Measurements from ENCODE around the gene SUZ12.
"Not testable (repeated sequence)": the region's sequence is repeated elsewhere in the genome, so short reads cannot be mapped to it uniquely, and the experiment has no call there.

The SUZ12 gene

DNA sequence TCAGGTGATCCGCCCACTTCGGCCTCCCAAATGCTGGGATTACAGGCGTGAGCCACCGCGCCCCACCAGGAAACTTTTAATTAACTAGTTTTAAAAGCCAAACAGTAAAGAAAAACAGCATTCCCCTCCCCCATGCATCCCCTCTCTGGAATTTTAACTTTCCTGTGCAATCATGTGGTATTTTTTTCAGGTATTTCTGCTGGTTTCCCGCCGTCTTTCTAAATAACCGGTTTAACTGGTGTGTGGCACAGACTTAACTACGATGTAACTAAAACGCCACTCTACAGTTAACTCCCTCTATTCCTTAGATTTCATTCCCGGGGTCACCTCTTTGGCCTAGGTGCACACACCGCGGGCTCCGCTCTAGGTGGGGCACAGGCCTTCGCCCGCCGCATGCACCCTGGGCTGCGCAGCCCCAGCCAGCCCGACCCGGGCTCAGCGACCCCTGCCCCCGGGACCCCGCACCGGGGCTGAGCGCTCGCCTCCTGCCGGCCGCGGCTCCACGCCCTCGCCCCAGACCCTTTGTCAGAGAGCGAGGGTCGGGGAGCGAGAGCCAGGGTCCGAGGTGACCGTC is 20.2 kb upstream of the SUZ12 start:
- Histone ChIP-seq H3K27ac (ENCODE audit: insufficient read depth, low read length, poor library complexity, severe bottlenecking) (no peak overlapping the region), H3K4me3 (ENCODE audit: insufficient read depth, low read depth, low read length, poor library complexity, severe bottlenecking) (no peak overlapping the region), H3K36me3 (ENCODE audit: control insufficient read depth, insufficient read depth, low read length) (no peaks in the 10 kb centered on the region), H3K9me3 (ENCODE audit: control insufficient read depth, low read length) (no peaks in the 10 kb centered on the region), H3K27me3 (replicated peaks; ENCODE audit: control insufficient read depth, insufficient read depth, low read length, poor library complexity, severe bottlenecking) (peaks cover 14% of the 10 kb centered on the region), H3K4me1 (ENCODE audit: control insufficient read depth, insufficient read depth, low read length, poor library complexity, severe bottlenecking) (no peaks in the 10 kb centered on the region)
- no peak for DNase-seq

- Histone ChIP-seq H3K36me3 (ENCODE audit: control insufficient read depth, insufficient read depth, low read length) (no peaks in the 10 kb centered on the region), H3K4me1 (ENCODE audit: control insufficient read depth, insufficient read depth, low read length, poor library complexity, severe bottlenecking) (no peaks in the 10 kb centered on the region), H3K4me3 (ENCODE audit: insufficient read depth, low read depth, low read length, poor library complexity, severe bottlenecking) (no peak overlapping the region), H3K9me3 (ENCODE audit: control insufficient read depth, low read length) (no peaks in the 10 kb centered on the region), H3K27ac (ENCODE audit: insufficient read depth, low read length, poor library complexity, severe bottlenecking) (no peak overlapping the region), H3K27me3 (replicated peaks; ENCODE audit: control insufficient read depth, insufficient read depth, low read length, poor library complexity, severe bottlenecking) (peaks cover 14% of the 10 kb centered on the region)
- no peak for DNase-seq
Measured at GRCh38 chr17:31917065-31917529, 19.7 kb upstream of the SUZ12 start.

DNA sequence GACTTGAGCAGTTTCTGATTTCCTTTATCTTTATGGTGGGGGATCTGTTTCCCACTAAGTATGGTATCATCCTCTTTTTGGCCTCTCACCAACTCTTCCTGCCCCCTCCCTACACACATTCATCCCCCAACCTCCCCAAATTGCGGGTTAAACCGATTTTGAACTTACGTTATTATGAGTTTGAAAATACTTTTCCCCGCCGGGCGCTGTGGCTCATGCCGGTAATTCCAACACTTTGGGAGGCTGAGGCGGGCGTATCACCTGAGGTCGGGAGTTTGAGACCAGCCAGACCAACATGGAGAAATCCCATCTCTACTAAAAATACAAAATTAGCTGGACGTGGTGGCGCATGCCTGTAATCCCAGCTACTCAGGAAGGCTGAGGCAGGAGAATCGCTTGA is 19.1 kb upstream of the SUZ12 start:
- peaks cover 14% of the 10 kb centered on the region for H3K27me3 ChIP-seq (replicated peaks; ENCODE audit: control insufficient read depth, insufficient read depth, low read length, poor library complexity, severe bottlenecking)
- H3K27ac ChIP-seq (ENCODE audit: insufficient read depth, low read length, poor library complexity, severe bottlenecking); H3K4me1 ChIP-seq (ENCODE audit: control insufficient read depth, insufficient read depth, low read length, poor library complexity, severe bottlenecking); H3K36me3 ChIP-seq (ENCODE audit: control insufficient read depth, insufficient read depth, low read length); H3K4me3 ChIP-seq (ENCODE audit: insufficient read depth, low read depth, low read length, poor library complexity, severe bottlenecking); DNase-seq; H3K9me3 ChIP-seq (ENCODE audit: control insufficient read depth, low read length): not testable (repeated sequence)

DNA sequence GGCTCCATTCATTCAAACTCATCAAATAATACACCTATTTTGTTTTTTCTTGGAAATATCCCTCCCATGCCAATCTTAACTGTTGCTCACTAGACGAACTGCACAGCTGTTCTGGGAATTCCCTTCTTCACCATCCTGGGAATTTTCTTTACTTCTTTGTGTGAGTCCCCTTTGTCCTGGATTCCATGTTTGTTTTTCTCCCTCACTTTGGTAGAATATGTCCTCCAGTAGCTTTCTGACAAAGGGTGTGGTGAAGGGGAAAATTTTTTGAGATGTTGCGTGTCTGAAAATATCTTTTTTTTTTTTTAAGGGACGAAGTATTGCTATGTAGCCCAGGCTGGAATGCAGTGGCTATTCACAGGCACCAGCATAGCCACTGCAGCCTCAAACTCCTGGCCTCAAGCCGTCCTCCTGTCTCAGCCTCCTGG is 18.1 kb upstream of the SUZ12 start:
- Histone ChIP-seq H3K27me3 (replicated peaks; ENCODE audit: control insufficient read depth, insufficient read depth, low read length, poor library complexity, severe bottlenecking) (peaks cover 14% of the 10 kb centered on the region), H3K36me3 (ENCODE audit: control insufficient read depth, insufficient read depth, low read length) (no peaks in the 10 kb centered on the region), H3K9me3 (ENCODE audit: control insufficient read depth, low read length) (no peaks in the 10 kb centered on the region), H3K4me1 (ENCODE audit: control insufficient read depth, insufficient read depth, low read length, poor library complexity, severe bottlenecking) (no peaks in the 10 kb centered on the region), H3K4me3 (ENCODE audit: insufficient read depth, low read depth, low read length, poor library complexity, severe bottlenecking) (no peak overlapping the region), H3K27ac (ENCODE audit: insufficient read depth, low read length, poor library complexity, severe bottlenecking) (no peak overlapping the region)
- no peak for DNase-seq

DNA sequence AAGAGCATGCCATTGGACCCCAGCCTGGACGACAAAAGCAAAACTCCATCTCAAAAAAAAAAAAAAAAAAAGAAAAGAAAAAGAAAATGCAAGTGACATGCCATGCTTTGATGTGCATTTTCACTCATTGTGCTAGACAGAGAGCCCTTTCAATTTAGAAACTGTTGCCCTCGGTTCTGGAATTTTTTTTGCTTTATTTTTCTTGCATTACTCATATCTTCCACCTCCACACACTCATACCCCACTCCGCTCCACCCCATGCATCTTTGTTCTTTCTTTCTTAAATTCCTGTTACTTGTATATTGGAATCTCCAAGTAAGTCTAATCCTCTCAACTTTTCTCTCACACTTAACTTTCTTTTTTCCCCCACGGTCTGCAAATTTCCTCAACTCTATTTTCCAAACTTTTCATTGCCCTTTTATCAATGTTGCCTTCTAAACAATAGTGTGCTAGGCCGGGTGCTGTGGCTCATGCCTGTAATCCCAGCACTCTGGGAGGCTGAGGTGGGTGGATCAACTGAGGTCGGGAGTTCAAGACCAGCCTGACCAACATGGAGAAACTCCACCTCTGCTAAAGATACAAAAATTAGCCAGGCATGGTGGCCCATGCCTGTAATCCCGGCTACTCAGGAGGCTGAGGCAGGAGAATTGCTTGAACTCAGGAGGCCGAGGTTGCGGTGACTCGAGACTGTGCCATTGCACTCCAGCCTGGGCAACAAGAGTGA is 16.8 kb upstream of the SUZ12 start:
- peaks cover 14% of the 10 kb centered on the region for H3K27me3 ChIP-seq (replicated peaks; ENCODE audit: control insufficient read depth, insufficient read depth, low read length, poor library complexity, severe bottlenecking)
- no peaks in the 10 kb centered on the region for H3K9me3 ChIP-seq (ENCODE audit: control insufficient read depth, low read length)
- H3K36me3 ChIP-seq (ENCODE audit: control insufficient read depth, insufficient read depth, low read length): no peaks in the 10 kb centered on the region
- H3K4me1 ChIP-seq (ENCODE audit: control insufficient read depth, insufficient read depth, low read length, poor library complexity, severe bottlenecking): no peaks in the 10 kb centered on the region
- H3K27ac ChIP-seq (ENCODE audit: insufficient read depth, low read length, poor library complexity, severe bottlenecking): no peak overlapping the region
- no peak for DNase-seq
- no peak overlapping the region for H3K4me3 ChIP-seq (ENCODE audit: insufficient read depth, low read depth, low read length, poor library complexity, severe bottlenecking)

- no peak overlapping the region for H3K4me3 ChIP-seq (ENCODE audit: insufficient read depth, low read depth, low read length, poor library complexity, severe bottlenecking)
- no peaks in the 10 kb centered on the region for H3K27me3 ChIP-seq (replicated peaks; ENCODE audit: control insufficient read depth, insufficient read depth, low read length, poor library complexity, severe bottlenecking)
- no peak overlapping the region for H3K27ac ChIP-seq (ENCODE audit: insufficient read depth, low read length, poor library complexity, severe bottlenecking)
- no peaks in the 10 kb centered on the region for H3K4me1 ChIP-seq (ENCODE audit: control insufficient read depth, insufficient read depth, low read length, poor library complexity, severe bottlenecking)
- no peaks in the 10 kb centered on the region for H3K9me3 ChIP-seq (ENCODE audit: control insufficient read depth, low read length)
- H3K36me3 ChIP-seq (ENCODE audit: control insufficient read depth, insufficient read depth, low read length): no peaks in the 10 kb centered on the region
- no peak for DNase-seq
Measured at GRCh38 chr17:31926100-31926729, 10.6 kb upstream of the SUZ12 start.

GRCh38 chr17:31931756-31932155 is 5.1 kb upstream of the SUZ12 start:
- Histone ChIP-seq H3K36me3 (ENCODE audit: control insufficient read depth, insufficient read depth, low read length) (no peaks in the 10 kb centered on the region), H3K4me3 (ENCODE audit: insufficient read depth, low read depth, low read length, poor library complexity, severe bottlenecking) (no peak overlapping the region)
- DNase-seq: no peak

GRCh38 chr17:31935512-31935911 is 1.3 kb upstream of the SUZ12 start:
- DNase-seq: no peak
- no peak overlapping the region for H3K27ac ChIP-seq (ENCODE audit: insufficient read depth, low read length, poor library complexity, severe bottlenecking)
- H3K4me1 ChIP-seq (ENCODE audit: control insufficient read depth, insufficient read depth, low read length, poor library complexity, severe bottlenecking): peaks cover 3% of the 10 kb centered on the region
- no peak overlapping the region for H3K4me3 ChIP-seq (ENCODE audit: insufficient read depth, low read depth, low read length, poor library complexity, severe bottlenecking)
- H3K27me3 ChIP-seq (replicated peaks; ENCODE audit: control insufficient read depth, insufficient read depth, low read length, poor library complexity, severe bottlenecking): no peaks in the 10 kb centered on the region
- no peaks in the 10 kb centered on the region for H3K36me3 ChIP-seq (ENCODE audit: control insufficient read depth, insufficient read depth, low read length)
- H3K9me3 ChIP-seq (ENCODE audit: control insufficient read depth, low read length): no peaks in the 10 kb centered on the region

More at GRCh38 chr17:31931756-31932155, 5.1 kb upstream of the SUZ12 start:
- Histone ChIP-seq H3K9me3 (ENCODE audit: control insufficient read depth, low read length) (no peaks in the 10 kb centered on the region), H3K4me1 (ENCODE audit: control insufficient read depth, insufficient read depth, low read length, poor library complexity, severe bottlenecking) (no peaks in the 10 kb centered on the region), H3K27ac (ENCODE audit: insufficient read depth, low read length, poor library complexity, severe bottlenecking) (no peak overlapping the region), H3K27me3 (replicated peaks; ENCODE audit: control insufficient read depth, insufficient read depth, low read length, poor library complexity, severe bottlenecking) (no peaks in the 10 kb centered on the region)

GRCh38 chr17:31937926-31938641 is 1.3 kb downstream of the SUZ12 start:
- DNase-seq; H3K4me1 ChIP-seq (ENCODE audit: control insufficient read depth, insufficient read depth, low read length, poor library complexity, severe bottlenecking); H3K36me3 ChIP-seq (ENCODE audit: control insufficient read depth, insufficient read depth, low read length); H3K27me3 ChIP-seq (replicated peaks; ENCODE audit: control insufficient read depth, insufficient read depth, low read length, poor library complexity, severe bottlenecking); H3K9me3 ChIP-seq (ENCODE audit: control insufficient read depth, low read length); H3K27ac ChIP-seq (ENCODE audit: insufficient read depth, low read length, poor library complexity, severe bottlenecking): not testable (repeated sequence)
- H3K4me3 ChIP-seq (ENCODE audit: insufficient read depth, low read depth, low read length, poor library complexity, severe bottlenecking): peak overlapping the region; percentile 22

GRCh38 chr17:31941916-31942315 is 5.1 kb downstream of the SUZ12 start:
- H3K36me3 ChIP-seq (ENCODE audit: control insufficient read depth, insufficient read depth, low read length); H3K4me3 ChIP-seq (ENCODE audit: insufficient read depth, low read depth, low read length, poor library complexity, severe bottlenecking); H3K27me3 ChIP-seq (replicated peaks; ENCODE audit: control insufficient read depth, insufficient read depth, low read length, poor library complexity, severe bottlenecking); H3K27ac ChIP-seq (ENCODE audit: insufficient read depth, low read length, poor library complexity, severe bottlenecking); H3K9me3 ChIP-seq (ENCODE audit: control insufficient read depth, low read length); DNase-seq; H3K4me1 ChIP-seq (ENCODE audit: control insufficient read depth, insufficient read depth, low read length, poor library complexity, severe bottlenecking): not testable (repeated sequence)

Measured in effector memory CD4-positive, alpha-beta T cell (primary cell).